EH (cell line): ENCODE measurements around the gene SNRNP200.
"Not testable (repeated sequence)": the region's sequence is repeated elsewhere in the genome, so short reads cannot be mapped to it uniquely, and the experiment has no call there.

ENCODE experiments used
- DNase-seq: peaks from one replicate; pipeline ENCODE4 v3.0.0-alpha.2; 2015; ENCODE audit warnings: low read depth

Gene SNRNP200

DNA sequence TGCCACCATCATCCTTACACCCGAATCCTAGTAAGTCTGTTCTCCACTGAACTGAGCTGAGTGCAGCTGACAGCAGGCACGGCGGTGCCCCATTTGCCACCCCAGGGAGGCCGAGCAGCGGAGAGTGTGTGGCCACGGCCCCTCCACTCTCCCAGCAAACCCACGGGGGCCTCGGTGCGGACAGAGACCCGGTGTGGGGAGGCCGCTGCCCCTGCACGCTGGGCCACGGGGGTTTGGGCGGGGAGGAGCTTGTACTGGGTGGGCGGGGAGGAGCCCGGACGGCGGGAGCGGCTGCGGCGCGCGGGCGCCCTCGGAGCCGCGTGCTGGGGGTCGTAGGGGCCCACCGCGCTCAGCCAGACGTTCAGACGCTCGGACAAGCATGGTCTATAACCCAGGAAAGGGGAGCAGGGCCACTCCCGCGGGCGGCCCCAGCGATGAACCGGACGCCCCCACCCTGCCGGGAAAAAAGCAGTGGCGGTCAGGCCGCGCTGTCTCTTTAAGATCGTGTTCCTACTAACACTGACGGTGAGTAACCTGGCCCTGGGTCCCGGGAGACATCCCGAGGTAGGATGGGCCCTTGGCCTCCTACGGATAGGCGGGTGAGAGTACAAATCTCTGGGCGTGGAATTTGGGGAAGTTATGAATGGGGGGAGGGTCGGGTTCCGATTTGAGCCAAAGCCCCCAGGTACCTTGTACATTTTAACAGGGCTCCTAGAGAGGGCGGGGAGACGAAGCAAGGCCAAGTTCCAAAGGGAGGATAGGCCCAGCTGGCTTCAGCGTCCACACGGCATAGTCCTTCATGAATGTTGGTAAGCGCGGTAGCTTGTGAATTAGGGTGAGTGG lies 19.9 kb upstream of the SNRNP200 start, which contains the start of gene ITPRIPL1:
ITPRIPL1 (plus strand) TSS at position 277 of the 843 bp plus-strand sequence; CDS start at position 800, 523 bp downstream.
- DNase-seq, result no peak

DNA sequence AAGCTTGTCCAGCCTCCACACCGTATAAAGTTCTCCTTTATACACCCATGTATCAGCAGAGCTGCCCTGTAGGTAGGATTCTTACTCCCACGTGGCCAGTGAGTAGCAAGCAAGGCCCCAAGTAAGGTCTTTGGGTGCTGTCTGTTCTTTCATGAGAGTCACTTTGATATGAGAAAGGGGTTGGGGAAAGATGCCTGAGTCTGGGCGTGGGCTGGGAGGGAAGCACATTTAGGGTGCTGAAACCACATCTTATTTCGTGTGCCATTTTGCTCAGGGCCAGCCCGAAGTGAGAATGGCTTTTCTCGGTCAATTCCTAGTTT lies 19.3 kb upstream of the SNRNP200 start:
- DNase-seq, result no peak

DNA sequence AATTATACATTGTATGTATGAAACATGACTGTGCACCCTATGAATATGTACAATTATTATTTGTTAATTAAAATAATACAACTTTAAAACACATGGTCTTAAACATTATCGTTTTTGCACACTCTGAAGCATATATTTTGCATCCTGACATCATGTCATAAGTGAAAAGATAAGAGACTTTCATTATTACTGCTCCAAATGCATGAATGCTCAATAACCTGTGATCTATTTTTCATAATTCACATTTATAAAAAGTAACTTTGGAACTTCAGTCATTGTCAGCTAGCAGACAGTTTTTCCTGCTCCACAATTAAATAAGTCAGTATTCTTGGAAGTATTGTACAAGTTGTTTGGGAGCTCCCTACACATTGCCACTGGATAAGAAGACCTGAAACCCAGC lies 18.5 kb upstream of the SNRNP200 start:
- no peak for DNase-seq

DNA sequence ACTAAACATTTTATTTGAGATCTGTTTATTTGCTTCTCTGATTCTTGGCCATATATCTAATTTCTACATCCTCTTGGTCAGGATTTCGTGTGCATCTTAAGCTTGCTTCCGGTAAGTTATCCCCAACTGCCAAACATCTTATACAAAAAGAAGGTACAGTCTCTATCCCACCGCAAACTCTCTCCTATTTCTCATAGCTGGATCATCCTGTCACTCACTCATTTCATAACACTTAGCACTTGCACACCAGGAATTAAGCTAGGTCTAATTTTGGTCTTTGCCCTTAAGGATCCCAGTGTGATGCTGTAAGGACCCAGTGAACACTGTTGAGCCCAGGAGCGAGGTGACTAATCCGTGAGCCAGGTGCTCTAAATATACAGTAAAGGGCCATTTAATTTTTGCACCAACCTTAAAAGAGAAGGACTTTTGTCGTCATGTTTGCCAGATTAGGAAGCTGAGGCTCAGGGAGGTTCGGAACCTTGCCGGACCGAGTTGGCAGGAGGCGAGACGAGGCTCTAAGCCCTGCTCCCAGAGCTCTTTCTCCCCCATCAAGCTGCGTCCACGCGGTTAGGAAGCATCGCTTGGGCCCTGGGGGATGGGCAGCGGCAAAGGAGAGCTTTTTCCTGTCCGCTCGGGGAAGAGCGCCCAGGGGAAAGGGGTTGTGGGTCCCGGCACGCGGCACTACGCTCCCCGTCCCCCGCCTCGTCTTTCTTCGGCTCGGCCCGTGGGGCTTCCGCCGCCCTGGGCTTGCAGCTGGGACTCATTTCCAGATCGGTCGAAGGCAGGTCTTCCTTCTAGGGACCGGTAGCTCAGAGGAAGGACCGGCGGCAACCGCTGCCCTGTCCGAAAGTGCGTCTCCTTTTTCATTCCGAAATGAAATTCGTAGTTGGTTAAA lies 15.6 kb upstream of the SNRNP200 start:
- peak; percentile 54 for DNase-seq

DNA sequence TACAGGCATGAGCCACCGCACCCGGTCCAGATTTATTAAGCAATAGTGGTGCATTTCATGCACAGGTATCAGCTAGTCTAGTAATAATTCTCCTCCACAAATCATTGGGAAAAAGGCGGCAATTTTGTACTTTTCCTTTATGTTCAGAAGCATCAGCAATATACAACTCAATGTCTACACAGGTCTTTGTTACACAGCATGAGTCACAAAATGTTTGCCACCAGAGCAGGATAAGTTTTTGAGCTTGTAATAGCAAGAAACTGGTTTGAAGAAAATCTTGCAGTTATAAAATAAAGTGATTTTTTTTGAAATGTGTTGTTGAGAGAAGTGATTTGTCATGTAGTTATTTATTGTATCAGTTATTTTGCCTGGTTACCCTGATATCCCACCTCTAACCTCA lies 15.0 kb upstream of the SNRNP200 start:
- no peak for DNase-seq

DNA sequence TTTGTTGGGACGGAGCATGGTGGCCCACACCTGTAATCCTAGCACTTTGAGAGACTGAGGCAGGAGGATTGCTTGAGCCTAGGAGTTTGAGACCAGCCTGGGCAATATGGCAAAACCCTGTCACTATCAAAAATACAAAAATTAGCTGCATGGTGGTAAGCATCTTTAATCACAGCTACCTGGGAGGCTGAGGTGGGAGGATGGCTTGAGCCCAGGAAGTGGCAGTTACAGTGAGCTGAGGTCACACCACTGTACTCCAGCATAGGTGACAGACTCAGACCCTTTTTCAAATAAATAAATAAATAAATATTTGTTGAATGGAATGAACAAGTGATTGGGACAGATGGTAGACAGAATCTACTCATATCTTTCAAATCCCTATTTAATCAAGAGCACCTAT lies 14.1 kb upstream of the SNRNP200 start:
- DNase-seq, result no peak

DNA sequence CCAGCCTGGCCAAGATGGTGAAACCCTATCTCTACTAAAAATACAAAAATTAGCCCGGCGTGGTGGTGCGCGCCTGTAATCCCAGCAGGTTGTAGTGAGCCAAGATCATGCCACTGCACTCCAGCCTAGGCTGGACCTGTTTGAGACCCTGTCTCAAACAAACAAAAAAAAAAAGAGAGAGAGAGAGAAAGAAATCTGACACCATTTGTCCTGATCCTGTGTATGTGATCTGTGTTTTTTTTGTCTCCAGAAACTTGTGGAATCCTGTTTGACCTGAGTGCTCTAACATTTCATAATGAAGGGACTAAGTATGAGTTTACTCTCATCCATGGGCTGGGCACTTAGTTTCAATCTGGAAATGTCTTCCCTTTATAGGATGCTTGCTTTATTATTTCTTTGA lies 13.4 kb upstream of the SNRNP200 start:
- DNase-seq, result no peak

DNA sequence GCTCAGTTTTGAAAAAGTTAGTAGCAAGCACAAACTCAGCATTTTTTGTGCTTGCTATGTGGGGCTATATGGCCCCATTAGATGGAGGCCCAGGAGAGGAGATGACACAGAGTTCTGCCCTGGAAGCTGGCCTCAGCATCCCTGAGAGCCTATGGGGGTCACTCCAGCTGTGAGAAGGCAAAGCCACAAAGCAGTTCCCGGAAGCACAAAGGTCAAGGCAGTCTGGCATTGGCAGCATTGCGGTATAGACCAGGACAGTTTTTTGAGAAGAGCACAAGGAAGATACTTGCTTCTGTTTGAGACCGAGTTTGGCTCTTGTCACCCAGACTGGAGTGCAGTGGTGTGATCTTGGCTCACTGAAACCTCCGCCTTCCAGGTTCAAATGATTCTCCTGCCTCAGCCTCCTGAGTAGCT lies 12.2 kb upstream of the SNRNP200 start:
- no peak for DNase-seq

DNA sequence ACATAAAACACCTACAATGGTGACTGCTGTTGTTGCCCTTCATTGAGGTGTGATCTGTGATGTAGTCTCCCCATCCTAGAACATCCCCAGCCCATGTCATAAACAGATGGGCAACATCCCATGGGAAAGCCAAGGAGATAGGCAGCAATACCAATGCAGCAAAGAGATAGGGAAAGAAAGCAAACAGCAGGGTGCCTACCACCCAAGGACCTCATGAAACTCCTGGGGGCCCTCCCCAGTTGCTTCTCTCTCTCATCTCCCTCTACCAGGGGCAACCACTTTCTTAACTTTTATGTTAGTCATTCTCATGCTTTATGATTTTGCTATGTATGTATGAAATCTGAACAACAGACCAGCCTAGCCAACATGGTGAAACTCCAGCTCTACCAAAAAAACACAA lies 11.7 kb upstream of the SNRNP200 start:
- DNase-seq, result no peak

DNA sequence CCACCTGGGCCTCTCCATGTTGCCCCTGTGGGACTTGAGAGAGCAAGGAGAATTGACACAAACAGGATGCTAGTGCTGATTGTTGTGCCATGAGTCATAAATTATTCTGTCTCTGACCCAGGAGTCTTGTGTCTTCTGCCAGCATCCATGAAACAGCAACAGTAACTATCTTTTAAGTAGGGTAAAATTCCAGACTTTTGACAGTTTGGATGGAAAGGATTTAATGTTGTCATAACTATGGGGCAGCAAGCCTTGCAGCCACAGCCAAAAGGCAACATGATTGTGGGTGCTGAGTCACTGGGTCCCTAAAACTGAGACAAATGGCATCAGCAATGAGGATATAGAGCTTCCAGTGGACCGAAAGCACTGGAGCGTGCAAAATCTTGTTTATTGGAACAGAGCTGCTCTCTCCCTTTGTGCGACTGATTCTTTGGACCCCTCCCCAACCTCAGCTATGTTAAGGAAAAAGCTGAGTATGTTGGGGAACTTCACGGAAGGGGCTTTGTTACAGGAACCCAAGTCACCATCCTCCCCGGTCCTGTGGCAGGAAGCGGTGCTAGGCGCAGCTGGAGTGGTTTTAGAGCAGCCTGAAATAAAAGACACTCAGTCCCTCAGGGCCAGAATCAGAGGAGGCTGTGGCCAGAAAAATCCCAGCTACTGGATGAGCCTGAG lies 10.2 kb upstream of the SNRNP200 start:
- peak; percentile 94 for DNase-seq

DNA sequence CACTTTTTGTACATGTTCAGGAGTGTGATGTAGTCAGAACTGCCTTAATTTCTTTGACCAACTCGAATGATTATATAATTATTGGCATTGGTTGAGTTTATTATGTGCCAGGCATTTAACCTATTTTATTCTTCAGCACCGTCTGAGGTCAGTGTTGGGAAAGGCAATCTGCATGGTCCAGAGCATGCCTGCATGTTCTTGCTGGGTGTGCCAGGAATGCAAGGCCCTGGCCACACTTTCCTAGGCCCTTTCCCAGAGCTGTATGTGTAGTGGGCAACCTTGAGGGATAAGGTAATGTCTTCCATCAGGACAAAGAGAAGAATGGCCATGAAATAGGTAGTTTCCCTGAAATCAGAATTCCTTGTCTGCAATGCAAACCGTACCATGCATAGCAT lies 9.7 kb upstream of the SNRNP200 start:
- no peak for DNase-seq

DNA sequence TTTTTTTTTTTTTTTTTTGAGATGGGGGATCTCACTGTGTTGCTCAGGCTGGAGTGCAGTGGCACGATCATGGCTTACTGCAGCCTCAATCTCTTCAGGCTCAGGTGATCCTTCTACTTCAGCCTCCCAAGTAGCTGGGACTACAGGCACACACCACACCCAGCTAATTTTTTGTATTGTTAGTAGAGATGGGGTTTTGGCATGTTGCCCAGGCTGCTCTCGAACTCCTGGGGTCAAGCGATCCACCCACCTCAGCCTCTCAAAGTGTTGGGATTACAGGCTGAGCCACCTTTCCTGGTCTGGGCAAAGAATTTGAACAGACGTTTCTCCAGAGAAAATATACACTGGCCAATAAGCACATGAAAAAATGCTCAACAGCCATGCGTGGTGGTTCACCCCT lies 2.9 kb upstream of the SNRNP200 start:
- no peak for DNase-seq

DNA sequence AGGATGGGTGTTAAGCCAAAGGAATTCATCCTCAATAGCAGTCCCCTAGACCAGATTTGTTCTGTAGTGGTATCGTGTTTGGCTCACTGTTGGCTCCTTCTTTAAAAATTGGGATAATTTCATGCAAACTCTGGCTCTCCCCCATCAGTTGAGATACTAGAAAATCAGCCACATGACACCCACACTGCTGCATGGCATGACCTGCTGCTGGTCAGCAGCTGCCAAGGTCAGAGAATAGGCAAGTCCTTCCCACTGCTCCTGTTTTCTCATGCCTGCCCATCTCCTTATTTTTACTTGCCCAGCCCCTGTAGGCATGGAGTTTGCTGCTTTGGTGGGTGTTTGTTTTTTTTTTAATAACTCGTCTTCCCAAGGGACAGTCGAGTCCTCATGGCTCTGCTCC lies 1.0 kb upstream of the SNRNP200 start:
- no peak for DNase-seq

DNA sequence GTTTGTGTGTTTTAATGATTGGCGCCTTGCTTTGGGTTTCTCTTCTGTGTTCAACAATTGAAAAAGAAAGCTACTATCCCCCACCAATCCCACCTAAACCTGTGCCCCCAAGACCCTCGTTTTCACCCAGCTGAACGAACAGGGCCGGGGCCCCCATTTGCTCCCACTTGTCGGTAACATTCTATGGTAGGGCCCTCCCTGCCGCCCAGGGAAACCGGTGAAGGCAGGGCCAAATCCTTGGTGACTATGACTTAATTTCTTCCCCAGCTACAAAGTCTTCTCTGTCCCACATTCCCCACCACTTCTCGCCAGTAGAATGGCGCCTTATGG lies 598 bp upstream of the SNRNP200 start:
- no peak for DNase-seq

DNA sequence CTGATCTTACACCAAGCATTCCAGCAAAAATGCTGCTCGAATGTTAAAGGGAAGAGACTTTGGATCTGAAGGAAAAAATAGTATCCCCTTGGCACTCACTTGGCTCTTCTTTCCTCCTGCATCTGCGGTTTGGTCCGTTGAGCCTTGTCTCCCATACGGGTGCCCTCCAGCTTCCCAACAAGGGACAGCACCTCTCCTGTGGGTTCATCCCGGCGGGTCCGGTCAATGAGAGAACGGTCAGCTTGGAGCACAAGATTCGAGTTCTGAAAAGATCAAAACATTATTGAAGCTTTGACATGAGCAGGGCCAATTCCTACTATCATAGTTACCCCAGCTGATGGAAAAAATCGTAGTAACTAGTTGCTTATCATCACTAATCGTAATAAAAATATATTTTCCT lies 740 bp downstream of the SNRNP200 start:
- DNase-seq, result no peak

DNA sequence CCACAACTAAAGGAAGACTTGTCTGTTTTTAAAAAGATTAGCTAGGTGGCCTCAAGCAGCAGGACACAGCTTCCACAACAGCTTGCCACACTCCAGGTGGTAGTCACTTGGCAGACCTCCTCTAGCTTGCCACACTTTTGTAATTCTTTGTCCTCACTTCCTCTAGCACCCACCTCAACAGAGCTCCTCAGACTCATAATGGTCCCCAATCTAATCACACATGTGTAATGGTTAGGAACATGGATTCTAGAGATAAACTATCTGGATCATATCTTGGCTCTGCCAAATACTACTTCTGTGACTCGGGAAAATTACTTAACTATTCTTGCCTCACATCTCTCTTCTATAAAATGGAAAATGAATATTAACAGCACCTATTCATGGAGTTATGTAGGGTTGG lies 3.5 kb downstream of the SNRNP200 start:
- no peak for DNase-seq

DNA sequence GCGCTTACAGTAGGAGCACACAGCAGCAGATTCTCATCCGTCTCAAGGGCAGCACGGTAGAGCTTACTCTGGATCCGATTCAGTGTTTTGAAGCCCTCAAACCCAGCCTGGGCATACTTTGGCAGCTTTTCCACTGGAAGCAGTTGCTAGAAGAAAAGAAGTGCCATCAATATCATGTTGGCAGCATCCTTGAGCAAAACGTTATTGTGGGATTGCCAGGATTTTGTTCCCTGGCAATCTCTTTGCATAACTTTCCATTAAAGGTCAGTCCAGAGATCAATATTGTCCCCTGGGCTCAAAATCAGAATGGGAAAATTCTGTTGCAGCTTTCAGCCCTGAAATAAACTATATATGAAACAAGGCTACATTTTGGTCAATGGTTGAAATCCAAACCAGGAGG lies 8.4 kb downstream of the SNRNP200 start:
- DNase-seq, result no peak

DNA sequence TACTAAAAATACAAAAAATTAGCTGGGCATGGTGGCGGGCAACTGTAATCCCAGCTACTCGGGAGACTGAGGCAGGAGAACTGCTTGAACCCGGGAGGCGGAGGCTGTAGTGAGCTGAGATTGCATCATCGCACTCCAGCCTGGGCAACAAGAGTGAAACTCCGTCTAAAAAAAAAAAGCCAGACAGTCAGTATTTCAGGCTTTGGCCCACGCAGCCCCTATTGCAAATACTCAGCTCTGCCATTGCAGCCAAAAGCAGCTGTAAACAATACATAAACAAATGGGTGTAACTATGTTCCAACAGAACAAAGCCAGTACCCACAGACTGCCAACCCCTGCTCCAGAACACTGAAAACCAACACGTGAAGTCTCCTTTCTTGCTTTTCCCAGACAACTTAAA lies 11.1 kb downstream of the SNRNP200 start:
- DNase-seq, result not testable (repeated sequence)

DNA sequence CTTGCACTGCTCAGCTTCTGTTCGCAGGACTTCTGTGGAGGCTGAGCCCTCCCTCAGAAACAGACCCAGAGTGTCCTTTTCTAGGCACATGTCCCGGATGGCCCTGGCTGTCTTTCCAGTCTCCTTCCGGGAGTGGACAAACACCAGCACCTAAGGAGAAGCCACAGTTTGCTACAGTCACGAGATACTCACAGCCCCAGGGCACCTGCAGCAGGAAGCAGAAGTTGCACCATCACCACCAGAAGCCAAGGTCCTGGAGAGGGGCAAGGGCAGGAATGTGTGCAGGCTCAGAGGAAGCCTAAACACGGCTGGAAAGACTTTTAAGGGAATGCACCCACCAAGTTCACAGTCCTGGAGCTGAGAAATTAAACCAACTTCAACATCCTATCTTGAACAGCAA lies 13.6 kb downstream of the SNRNP200 start:
- DNase-seq, result no peak

DNA sequence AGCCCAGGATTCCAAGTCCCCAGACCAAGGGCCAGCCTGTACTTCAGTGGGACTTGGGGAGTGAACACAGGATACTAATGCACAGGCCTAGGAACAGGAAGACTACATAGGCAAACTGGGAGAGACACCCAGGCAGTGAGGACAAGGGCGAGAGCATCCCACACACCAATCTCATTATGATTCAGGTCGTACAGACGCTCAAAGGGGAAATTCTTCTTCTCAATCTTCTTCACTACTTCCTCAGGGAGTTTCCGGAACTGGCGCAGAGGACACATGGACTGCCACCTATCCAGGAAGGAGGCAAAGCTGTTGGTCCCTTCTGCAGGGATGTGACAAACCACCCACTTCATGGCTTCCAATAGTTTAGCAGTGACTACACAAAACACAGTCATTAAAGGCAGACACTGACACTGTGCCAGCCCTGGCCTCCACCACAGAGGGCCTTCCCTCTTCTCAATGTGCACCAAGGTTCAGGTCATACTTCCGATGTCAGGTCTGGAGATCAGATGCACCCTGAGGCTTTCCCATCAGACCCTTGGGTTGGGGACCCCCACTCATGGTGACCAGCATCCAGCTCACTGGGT lies 18.0 kb downstream of the SNRNP200 start:
- no peak for DNase-seq

DNA sequence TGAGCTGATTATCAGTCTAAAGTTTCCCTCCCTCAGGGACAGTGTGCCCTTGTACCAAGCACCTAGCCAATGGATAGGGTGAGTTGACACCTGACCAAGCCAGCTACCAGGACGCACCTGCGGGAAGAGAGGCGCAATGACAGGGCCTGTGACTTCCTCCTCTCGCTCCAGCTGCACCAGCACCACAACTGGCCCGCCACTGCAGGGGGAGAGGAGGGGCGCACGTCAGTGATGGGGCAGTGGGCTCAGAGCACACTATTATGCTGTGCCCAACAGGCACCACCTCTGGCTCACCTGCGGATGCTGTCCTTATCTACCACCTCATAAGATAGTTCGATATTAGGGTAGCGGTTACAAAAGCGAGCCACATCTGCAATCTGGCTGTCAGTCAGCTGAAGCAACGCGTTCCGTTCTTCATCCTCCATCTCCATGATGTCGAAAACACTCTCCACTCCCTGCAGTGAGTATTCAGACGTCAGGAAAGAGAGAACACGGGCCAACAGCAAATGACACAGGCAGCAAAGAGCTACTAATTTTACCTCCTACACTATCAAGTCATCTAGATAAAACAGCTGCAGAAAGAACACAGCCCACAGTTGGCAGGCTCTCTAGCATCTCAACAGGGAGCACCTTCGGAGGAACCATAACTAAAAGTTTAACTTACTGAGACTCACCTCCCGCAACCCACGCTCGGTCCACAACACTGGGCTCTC lies 28.4 kb downstream of the SNRNP200 start:
- no peak for DNase-seq
